Measurements from ENCODE around the gene CENPF.

DNA sequence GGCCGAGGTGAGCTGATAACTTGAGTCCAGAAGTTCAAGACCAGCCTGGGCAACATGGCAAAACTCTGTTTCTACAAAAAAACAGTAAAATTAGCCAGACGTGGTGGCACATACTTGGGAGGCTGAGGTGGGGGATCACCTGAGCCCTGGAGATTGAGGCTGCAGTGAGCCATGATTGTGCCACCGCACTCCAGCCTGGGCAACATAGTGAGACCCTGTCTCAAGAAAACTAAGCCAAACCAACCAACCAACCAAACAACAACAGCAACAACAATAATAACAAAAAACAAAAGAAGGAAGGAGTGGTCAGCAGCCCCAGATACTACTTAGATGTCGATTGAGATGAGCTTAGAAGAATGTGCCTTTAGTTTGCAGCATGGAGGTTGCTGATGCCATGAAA lies 47.7 kb downstream of the CENPF start:
- TF ChIP-seq EZH2phosphoT487 (IDR thresholded peaks at IDR 0.05; ENCODE audit: insufficient read depth, low read depth) (no peak), EZH2 (IDR thresholded peaks at IDR 0.05; ENCODE audit: insufficient read depth, poor library complexity, severe bottlenecking) (no peak)

All from GM23248 (cell line).